ENCODE data around the gene CBY3.
"Not testable (repeated sequence)": the region's sequence is repeated elsewhere in the genome, so short reads cannot be mapped to it uniquely, and the experiment has no call there.

CBY3 gene

GRCh38 chr5:179668391-179668790 is 12.4 kb downstream of the CBY3 start:
- no peak for DNase-seq (ENCODE audit: low read depth)

GRCh38 chr5:179661647-179662046 is 19.2 kb downstream of the CBY3 start:
- not testable (repeated sequence) for DNase-seq (ENCODE audit: low read depth)

- DNase-seq (ENCODE audit: low read depth), result not testable (repeated sequence)
These were observed 22.5 kb downstream of the CBY3 start for GRCh38 chr5:179658179-179658856.

- not testable (repeated sequence) for DNase-seq (ENCODE audit: low read depth)
These were observed 23.3 kb downstream of the CBY3 start for GRCh38 chr5:179657302-179658178.

- not testable (repeated sequence) for DNase-seq (ENCODE audit: low read depth)
These were observed 27.7 kb downstream of the CBY3 start for GRCh38 chr5:179653135-179653534.

- DNase-seq (ENCODE audit: low read depth), result not testable (repeated sequence)
These were observed 30.6 kb downstream of the CBY3 start for GRCh38 chr5:179650245-179650644.

- DNase-seq (ENCODE audit: low read depth), result not testable (repeated sequence)
These were observed 31.6 kb downstream of the CBY3 start for GRCh38 chr5:179649166-179649703.

- no peak for DNase-seq (ENCODE audit: low read depth)
These were observed 32.4 kb downstream of the CBY3 start for GRCh38 chr5:179648410-179648809.

GRCh38 chr5:179644766-179645165 is 36.1 kb downstream of the CBY3 start:
- not testable (repeated sequence) for DNase-seq (ENCODE audit: low read depth)

GRCh38 chr5:179643141-179643920 is 37.5 kb downstream of the CBY3 start:
- not testable (repeated sequence) for DNase-seq (ENCODE audit: low read depth)

- not testable (repeated sequence) for DNase-seq (ENCODE audit: low read depth)
These were observed 38.2 kb downstream of the CBY3 start for GRCh38 chr5:179642626-179643025.

- not testable (repeated sequence) for DNase-seq (ENCODE audit: low read depth)
These were observed 39.1 kb downstream of the CBY3 start for GRCh38 chr5:179641745-179642144.

GRCh38 chr5:179639296-179639695 is 41.5 kb downstream of the CBY3 start:
- DNase-seq (ENCODE audit: low read depth), result not testable (repeated sequence)

GRCh38 chr5:179634370-179635172 is 46.3 kb downstream of the CBY3 start:
- DNase-seq (ENCODE audit: low read depth), result not testable (repeated sequence)

- not testable (repeated sequence) for DNase-seq (ENCODE audit: low read depth)
These were observed 47.1 kb downstream of the CBY3 start for GRCh38 chr5:179633501-179634369.
